GM18861 (cell line): Measurements from ENCODE around the gene LRRC46.

ENCODE experiments used
- ATAC-seq: cut with Tn5 transposase; IDR thresholded peaks from one replicate; pipeline ENCODE4 v1.9.1; 2021; ENCODE audit not compliant: unreplicated experiment

The LRRC46 gene

GRCh38 chr17:47808830-47809480, 22.5 kb upstream of the LRRC46 start:
- no peak for ATAC-seq

GRCh38 chr17:47810200-47810821, 21.2 kb upstream of the LRRC46 start:
- no peak for ATAC-seq

GRCh38 chr17:47810901-47811635, 20.4 kb upstream of the LRRC46 start:
- ATAC-seq, result no peak

GRCh38 chr17:47811709-47812108, 19.8 kb upstream of the LRRC46 start:
- no peak for ATAC-seq

GRCh38 chr17:47812146-47812920, 19.1 kb upstream of the LRRC46 start:
- ATAC-seq, result no peak

GRCh38 chr17:47813077-47813476, 18.4 kb upstream of the LRRC46 start:
- ATAC-seq, result no peak

- ATAC-seq, result no peak
Measured at GRCh38 chr17:47813512-47814031, 17.9 kb upstream of the LRRC46 start.

GRCh38 chr17:47815106-47815918, 16.2 kb upstream of the LRRC46 start:
- no peak for ATAC-seq

- no peak for ATAC-seq
Measured at GRCh38 chr17:47816111-47816735, 15.2 kb upstream of the LRRC46 start.

GRCh38 chr17:47816947-47817346, 14.5 kb upstream of the LRRC46 start:
- no peak for ATAC-seq

- no peak for ATAC-seq
Measured at GRCh38 chr17:47818002-47818695, 13.3 kb upstream of the LRRC46 start.

- ATAC-seq, result no peak
Measured at GRCh38 chr17:47819475-47819874, 12.0 kb upstream of the LRRC46 start.

GRCh38 chr17:47820033-47820789, 11.3 kb upstream of the LRRC46 start:
- ATAC-seq, result no peak

- ATAC-seq, result no peak
Measured at GRCh38 chr17:47821031-47821423, 10.4 kb upstream of the LRRC46 start.

- ATAC-seq, result peak; percentile 66
Measured at GRCh38 chr17:47821424-47822391, 9.8 kb upstream of the LRRC46 start, which contains the start of gene OSBPL7. Gene OSBPL7, minus strand, starts transcription at chr17:47821794. Its CDS starts 1,516 bp downstream, at chr17:47820278.

GRCh38 chr17:47822785-47823184, 8.7 kb upstream of the LRRC46 start:
- no peak for ATAC-seq

- no peak for ATAC-seq
Measured at GRCh38 chr17:47823519-47823918, 8.0 kb upstream of the LRRC46 start.
